ENCODE data around the gene ELP2.
"Not testable (repeated sequence)": the region's sequence is repeated elsewhere in the genome, so short reads cannot be mapped to it uniquely, and the experiment has no call there.

The ELP2 gene

GRCh38 chr18:36186461-36187192, 56.9 kb downstream of the ELP2 start:
- in situ Hi-C loops (cut with MboI; ENCODE audit: low sequenced_read_pairs): no loop called here

- in situ Hi-C loops (cut with MboI; ENCODE audit: low sequenced_read_pairs): no loop called here
Measured at GRCh38 chr18:36187193-36187825, 57.6 kb downstream of the ELP2 start, which contains the start of gene MOCOS. Gene MOCOS, plus strand, starts transcription at chr18:36187497. Its CDS starts 43 bp downstream, at chr18:36187540.

- in situ Hi-C loops (cut with MboI; ENCODE audit: low sequenced_read_pairs): no loop called here
Measured at GRCh38 chr18:36187826-36188721, 58.4 kb downstream of the ELP2 start.

- in situ Hi-C loops (cut with MboI; ENCODE audit: low sequenced_read_pairs): no loop called here
Measured at GRCh38 chr18:36188916-36189315, 59.2 kb downstream of the ELP2 start.

GRCh38 chr18:36189486-36189885, 59.8 kb downstream of the ELP2 start:
- in situ Hi-C loops (cut with MboI; ENCODE audit: low sequenced_read_pairs): no loop called here

- in situ Hi-C loops (cut with MboI; ENCODE audit: low sequenced_read_pairs): no loop called here
Measured at GRCh38 chr18:36191286-36191685, 61.6 kb downstream of the ELP2 start.

- in situ Hi-C loops (cut with MboI; ENCODE audit: low sequenced_read_pairs): no loop called here
Measured at GRCh38 chr18:36191711-36192110, 62.0 kb downstream of the ELP2 start.

GRCh38 chr18:36194600-36195315, 65.1 kb downstream of the ELP2 start:
- in situ Hi-C loops (cut with MboI; ENCODE audit: low sequenced_read_pairs): no loop called here

- in situ Hi-C loops (cut with MboI; ENCODE audit: low sequenced_read_pairs): no loop called here
Measured at GRCh38 chr18:36195427-36196122, 65.9 kb downstream of the ELP2 start.

- in situ Hi-C loops (cut with MboI; ENCODE audit: low sequenced_read_pairs): no loop called here
Measured at GRCh38 chr18:36196238-36196995, 66.7 kb downstream of the ELP2 start.

GRCh38 chr18:36197511-36198166, 67.9 kb downstream of the ELP2 start:
- in situ Hi-C loops (cut with MboI; ENCODE audit: low sequenced_read_pairs): no loop called here

- in situ Hi-C loops (cut with MboI; ENCODE audit: low sequenced_read_pairs): no loop called here
Measured at GRCh38 chr18:36199691-36200295, 70.1 kb downstream of the ELP2 start.

GRCh38 chr18:36200354-36200771, 70.7 kb downstream of the ELP2 start:
- in situ Hi-C loops (cut with MboI; ENCODE audit: low sequenced_read_pairs): no loop called here

- in situ Hi-C loops (cut with MboI; ENCODE audit: low sequenced_read_pairs): no loop called here
Measured at GRCh38 chr18:36201765-36202164, 72.1 kb downstream of the ELP2 start.

- in situ Hi-C loops (cut with MboI; ENCODE audit: low sequenced_read_pairs): no loop called here
Measured at GRCh38 chr18:36203360-36203895, 73.7 kb downstream of the ELP2 start.

GRCh38 chr18:36205166-36205565, 75.5 kb downstream of the ELP2 start:
- in situ Hi-C loops (cut with MboI; ENCODE audit: low sequenced_read_pairs): no loop called here

GRCh38 chr18:36207303-36207702, 77.6 kb downstream of the ELP2 start:
- in situ Hi-C loops (cut with MboI; ENCODE audit: low sequenced_read_pairs): no loop called here

GRCh38 chr18:36207969-36208368, 78.3 kb downstream of the ELP2 start:
- in situ Hi-C loops (cut with MboI; ENCODE audit: low sequenced_read_pairs): not testable (repeated sequence)
